Endothelial cell of umbilical vein (primary cell): ENCODE results near the gene AGFG1. TPM values are rescaled to one million over a fixed set of nuclear protein-coding genes. Genes with fewer than 3 reads are reported as not detected.

Experiments used
- BruUV-seq: library from RNA; stranded (reverse); fragments of 400-500 nt; replicated peaks from 2 replicates; lab custom pipeline; 2021; lab: Mats Ljungman, UMichigan
- CTCF ChIA-PET: fragments of 300-600, 350-600 bp; sonication (Branson Sonifier 250); formaldehyde crosslinking; loops from one replicate; lab custom pipeline; 2021; ENCODE audit warnings: antibody characterized with exemption, inconsistent platforms; lab: Charles Lee
- POLR2A ChIA-PET: fragments of 300-600, 350-600 bp; sonication (Branson Sonifier 250); formaldehyde crosslinking; loops from one replicate; lab custom pipeline; 2021; ENCODE audit warnings: antibody characterized with exemption, inconsistent platforms; lab: Charles Lee
- DNase-seq: peaks from one replicate; pipeline ENCODE4 v3.0.0-alpha.2; 2011; ENCODE audit warnings: low read depth, low spot score
- FAIRE-seq: peaks from 2 replicates; lab custom pipeline; 2011; peaks lifted over from hg19 to GRCh38; lab: Jason Lieb, UNC
- H2AFZ ChIP-seq: 2 replicates; pipeline ENCODE4 v1.6.0; 2012; ENCODE audit warnings: low read depth, low read length, control low read depth, inconsistent platforms
- H3K27ac ChIP-seq: 2 replicates; pipeline ENCODE4 v1.5.1; 2011; ENCODE audit warnings: low read depth, mild to moderate bottlenecking, control low read depth, low read length, moderate library complexity; ENCODE audit not compliant: insufficient read depth
- H3K27me3 ChIP-seq, 2 experiments: 2 replicates each; pipeline versions ENCODE4 v1.6.0 to v1.6.1; 2011; ENCODE audit warnings: low read length in 2 of 2, mixed read lengths in 1 of 2; ENCODE audit not compliant: control insufficient read depth in 2 of 2, insufficient read depth in 2 of 2
- H3K36me3 ChIP-seq, 2 experiments: 2 replicates in 1 of 2; 3 replicates in 1 of 2; pipeline ENCODE4 v1.5.1; 2011; ENCODE audit warnings: low read length in 2 of 2, mild to moderate bottlenecking in 1 of 2, moderate library complexity in 1 of 2; ENCODE audit not compliant: control insufficient read depth in 2 of 2, insufficient read depth in 2 of 2; ENCODE audit errors: extremely low read depth in 1 of 2
- H3K4me1 ChIP-seq: 3 replicates; pipeline ENCODE4 v1.5.1; 2011; ENCODE audit warnings: mild to moderate bottlenecking, low read length; ENCODE audit not compliant: control insufficient read depth, insufficient read depth; ENCODE audit errors: extremely low read depth
- H3K4me2 ChIP-seq: 2 replicates; pipeline ENCODE4 v1.6.1; 2011; ENCODE audit warnings: low read length, control low read depth, mixed read lengths; ENCODE audit not compliant: insufficient read depth
- H3K4me3 ChIP-seq, 3 experiments: fragments of 200-600 bp in 1 of 3; sonication (generic), shearing (Covaris generic) in 1 of 3; replicated peaks in 1 of 3; 2 replicates each; pipeline ENCODE4 v1.5.1; 2011 to 2016; ENCODE audit warnings: control low read depth in 3 of 3, low read length in 3 of 3, mild to moderate bottlenecking in 2 of 3, inconsistent platforms in 1 of 3, low read depth in 1 of 3, moderate library complexity in 1 of 3; ENCODE audit not compliant: insufficient read depth in 1 of 3
- H3K79me2 ChIP-seq: 2 replicates; pipeline ENCODE4 v1.6.0; 2012; ENCODE audit warnings: low read length, inconsistent platforms; ENCODE audit not compliant: control insufficient read depth, insufficient read depth
- H3K9ac ChIP-seq: replicated peaks from 2 replicates; pipeline ENCODE3; 2011; ENCODE audit warnings: low read length, control low read depth; ENCODE audit not compliant: insufficient read depth; ENCODE audit errors: extremely low read depth
- H3K9me1 ChIP-seq: replicated peaks from 3 replicates; pipeline ENCODE4 v1.6.0; 2011; ENCODE audit warnings: mild to moderate bottlenecking, low read length; ENCODE audit not compliant: control insufficient read depth, insufficient read depth; ENCODE audit errors: extremely low read depth
- H3K9me3 ChIP-seq: replicated peaks from 2 replicates; pipeline ENCODE4 v1.5.1; 2012; ENCODE audit warnings: low read length, inconsistent platforms; ENCODE audit not compliant: control insufficient read depth, insufficient read depth
- H4K20me1 ChIP-seq: replicated peaks from 2 replicates; pipeline ENCODE3; 2011; ENCODE audit warnings: mild to moderate bottlenecking, low read length; ENCODE audit not compliant: control insufficient read depth, insufficient read depth; ENCODE audit errors: extremely low read depth
- EZH2 ChIP-seq: IDR thresholded peaks from 2 replicates; pipeline ENCODE4 v1.6.1; 2012; ENCODE audit warnings: borderline replicate concordance, low read depth, mild to moderate bottlenecking, moderate library complexity, low read length, inconsistent platforms; ENCODE audit not compliant: severe bottlenecking
- FOS ChIP-seq: IDR thresholded peaks from 2 replicates; pipeline ENCODE4 v1.6.1; 2011; ENCODE audit warnings: mild to moderate bottlenecking, low read length, moderate library complexity, borderline replicate concordance; ENCODE audit not compliant: insufficient read depth
- GATA2 ChIP-seq: IDR thresholded peaks from 2 replicates; pipeline ENCODE4 v1.7.0; 2011; ENCODE audit warnings: low read depth, mild to moderate bottlenecking, moderate library complexity, mixed read lengths, low read length; ENCODE audit not compliant: insufficient read length, insufficient read depth
- JUN ChIP-seq: IDR thresholded peaks from 2 replicates; pipeline ENCODE4 v1.6.1; 2011; ENCODE audit warnings: borderline replicate concordance, low read depth; ENCODE audit not compliant: insufficient read length, insufficient read depth
- MYC ChIP-seq: IDR thresholded peaks from one replicate; pipeline ENCODE4 v1.6.1; 2011; ENCODE audit warnings: mild to moderate bottlenecking, low read depth, low read length
- POLR2A ChIP-seq: IDR thresholded peaks from 2 replicates; pipeline ENCODE4 v1.6.1; 2012; ENCODE audit warnings: low read depth, mild to moderate bottlenecking, control low read depth, low read length
- POLR2AphosphoS5 ChIP-seq: IDR thresholded peaks from 2 replicates; pipeline ENCODE4 v1.6.1; 2012; ENCODE audit warnings: low read depth, mild to moderate bottlenecking, control low read depth, low read length, moderate library complexity; ENCODE audit not compliant: insufficient read depth
- dilution Hi-C: fragments of 300-500 bp; cut with MboI; formaldehyde crosslinking; loops from one replicate; pipeline ENCODE4 v1.15.0; 2019; ENCODE audit warnings: low sequenced_read_pairs; ENCODE audit not compliant: extremely low pct_ligation_motif_present
- intact Hi-C: fragments of 100-400 bp; cut with micrococcal nuclease; formaldehyde crosslinking; loops from one replicate; pipeline ENCODE4 v1.10.0; 2022
- polyA plus RNA-seq, 4 experiments: library from polyadenylated mRNA; depleted of rRNA in 3 of 4; stranded (reverse) in 3 of 4; unstranded in 1 of 4; fragments of >200 nt; gene quantifications; 2 replicates each; pipeline versions ENCODE4 v1.2.1 to v1.2.3, GENCODE V29; 2011 to 2012; ENCODE audit warnings: missing spikeins in 1 of 4
- total RNA-seq: library from RNA; stranded (reverse); gene quantifications from 2 replicates; pipeline ENCODE4 v1.2.3, GENCODE V29; 2021
- TF ChIP-seq, protein P1 (sequence below): IDR thresholded peaks from 2 replicates; pipeline ENCODE4 v1.6.1; 2011; ENCODE audit not compliant: insufficient read depth, insufficient read length
- TF ChIP-seq, protein P2 (sequence below), 2 donors: IDR thresholded peaks; 1 replicate in 1 of 2; 2 replicates in 1 of 2; pipeline ENCODE4 v1.5.1; 2011; ENCODE audit warnings: low read length in 2 of 2, mild to moderate bottlenecking in 2 of 2, moderate library complexity in 2 of 2, control low read depth in 1 of 2, inconsistent platforms in 1 of 2, low read depth in 1 of 2; ENCODE audit not compliant: insufficient read depth in 1 of 2; ENCODE audit errors: extremely low read depth in 1 of 2

The AGFG1 gene
- total and polyA plus RNA-seq, 2 donors (not counting 3 experiments of a cell fraction or from before 2014, with no cell fraction given): 87.9 to 106 TPM

DNA sequence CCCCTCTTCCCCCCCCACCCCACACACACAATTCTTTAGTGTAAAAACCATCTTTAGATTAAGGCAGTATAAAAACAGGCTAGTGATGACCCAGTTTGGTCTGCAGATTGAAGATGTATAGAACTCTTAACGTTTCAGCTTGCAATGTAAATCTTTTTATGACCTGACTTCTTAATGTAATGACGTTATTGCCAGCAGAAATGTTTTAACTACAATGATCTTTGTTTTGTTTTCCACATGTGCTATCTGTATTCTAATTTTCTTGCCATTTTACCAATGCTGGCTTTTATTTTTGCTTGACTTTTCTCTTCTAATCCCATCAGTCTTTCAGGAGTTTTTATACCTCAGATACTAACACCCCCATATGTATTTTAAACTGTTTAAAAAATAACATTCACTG lies 25.2 kb downstream of the AGFG1 start:
- H3K4me2 ChIP-seq: no peak overlapping the region
- TF ChIP-seq MYC: no peak
- no peak for TF ChIP-seq JUN
- no peak for TF ChIP-seq EZH2
- TF ChIP-seq GATA2: no peak
- no peak for TF ChIP-seq POLR2A
- TF ChIP-seq FOS: no peak
- TF ChIP-seq, protein P1, sequence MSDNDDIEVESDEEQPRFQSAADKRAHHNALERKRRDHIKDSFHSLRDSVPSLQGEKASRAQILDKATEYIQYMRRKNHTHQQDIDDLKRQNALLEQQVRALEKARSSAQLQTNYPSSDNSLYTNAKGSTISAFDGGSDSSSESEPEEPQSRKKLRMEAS: no peak
- TF ChIP-seq, protein P2, sequence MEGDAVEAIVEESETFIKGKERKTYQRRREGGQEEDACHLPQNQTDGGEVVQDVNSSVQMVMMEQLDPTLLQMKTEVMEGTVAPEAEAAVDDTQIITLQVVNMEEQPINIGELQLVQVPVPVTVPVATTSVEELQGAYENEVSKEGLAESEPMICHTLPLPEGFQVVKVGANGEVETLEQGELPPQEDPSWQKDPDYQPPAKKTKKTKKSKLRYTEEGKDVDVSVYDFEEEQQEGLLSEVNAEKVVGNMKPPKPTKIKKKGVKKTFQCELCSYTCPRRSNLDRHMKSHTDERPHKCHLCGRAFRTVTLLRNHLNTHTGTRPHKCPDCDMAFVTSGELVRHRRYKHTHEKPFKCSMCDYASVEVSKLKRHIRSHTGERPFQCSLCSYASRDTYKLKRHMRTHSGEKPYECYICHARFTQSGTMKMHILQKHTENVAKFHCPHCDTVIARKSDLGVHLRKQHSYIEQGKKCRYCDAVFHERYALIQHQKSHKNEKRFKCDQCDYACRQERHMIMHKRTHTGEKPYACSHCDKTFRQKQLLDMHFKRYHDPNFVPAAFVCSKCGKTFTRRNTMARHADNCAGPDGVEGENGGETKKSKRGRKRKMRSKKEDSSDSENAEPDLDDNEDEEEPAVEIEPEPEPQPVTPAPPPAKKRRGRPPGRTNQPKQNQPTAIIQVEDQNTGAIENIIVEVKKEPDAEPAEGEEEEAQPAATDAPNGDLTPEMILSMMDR (IDR thresholded peaks at IDR 0.05; ENCODE audit: extremely low read depth in 1 of 2, insufficient read depth in 1 of 2, low read depth in 1 of 2, low read length in 2 of 2): no peak
- TF ChIP-seq POLR2AphosphoS5: no peak
- no peaks in the 10 kb centered on the region for H3K9me1 ChIP-seq
- DNase-seq (no peak), FAIRE-seq (no peak)
- peaks cover 11% of the 10 kb centered on the region for H3K4me1 ChIP-seq
- no peak overlapping the region for H3K9ac ChIP-seq
- H2AFZ ChIP-seq: no peak overlapping the region
- no peaks in the 10 kb centered on the region for H3K27me3 ChIP-seq
- no peaks in the 10 kb centered on the region for H3K36me3 ChIP-seq
- H3K4me3 ChIP-seq: no peak overlapping the region
- BruUV-seq: no TSS peak
- H3K9me3 ChIP-seq: no peaks in the 10 kb centered on the region
- POLR2A ChIA-PET: no interaction called here
- no peak overlapping the region for H3K27ac ChIP-seq
- H3K79me2 ChIP-seq: peaks cover 92% of the 10 kb centered on the region
- CTCF ChIA-PET: interaction anchor here (1.4 kb wide), 1 partner anchor 91 kb away, joined by 3 read pairs; no protein-coding TSS in a partner anchor
- peaks cover 9% of the 10 kb centered on the region for H4K20me1 ChIP-seq
- dilution Hi-C loops: no loop called here
- intact Hi-C loops: no loop called here
